Dermis microvascular lymphatic vessel endothelial cell (primary cell): ENCODE results near the gene RNF32. TPM values are rescaled to one million over a fixed set of nuclear protein-coding genes. Genes with fewer than 3 reads are reported as not detected.
"Not testable (repeated sequence)": the region's sequence is repeated elsewhere in the genome, so short reads cannot be mapped to it uniquely, and the experiment has no call there.

Source experiments
- DNase-seq, 2 donors: peaks; one replicate each; pipeline versions ENCODE4 v3.0.0 to v3.0.0-alpha.2; 2010; ENCODE audit warnings: low read depth in 2 of 2
- total RNA-seq: library from RNA; depleted of rRNA; stranded (reverse); fragments of >200 nt; gene quantifications from 2 replicates; pipeline ENCODE4 v1.2.1, GENCODE V29; 2014

The RNF32 gene
- total RNA-seq, 1 donor from 2014 or later, result 0.26 TPM

DNA sequence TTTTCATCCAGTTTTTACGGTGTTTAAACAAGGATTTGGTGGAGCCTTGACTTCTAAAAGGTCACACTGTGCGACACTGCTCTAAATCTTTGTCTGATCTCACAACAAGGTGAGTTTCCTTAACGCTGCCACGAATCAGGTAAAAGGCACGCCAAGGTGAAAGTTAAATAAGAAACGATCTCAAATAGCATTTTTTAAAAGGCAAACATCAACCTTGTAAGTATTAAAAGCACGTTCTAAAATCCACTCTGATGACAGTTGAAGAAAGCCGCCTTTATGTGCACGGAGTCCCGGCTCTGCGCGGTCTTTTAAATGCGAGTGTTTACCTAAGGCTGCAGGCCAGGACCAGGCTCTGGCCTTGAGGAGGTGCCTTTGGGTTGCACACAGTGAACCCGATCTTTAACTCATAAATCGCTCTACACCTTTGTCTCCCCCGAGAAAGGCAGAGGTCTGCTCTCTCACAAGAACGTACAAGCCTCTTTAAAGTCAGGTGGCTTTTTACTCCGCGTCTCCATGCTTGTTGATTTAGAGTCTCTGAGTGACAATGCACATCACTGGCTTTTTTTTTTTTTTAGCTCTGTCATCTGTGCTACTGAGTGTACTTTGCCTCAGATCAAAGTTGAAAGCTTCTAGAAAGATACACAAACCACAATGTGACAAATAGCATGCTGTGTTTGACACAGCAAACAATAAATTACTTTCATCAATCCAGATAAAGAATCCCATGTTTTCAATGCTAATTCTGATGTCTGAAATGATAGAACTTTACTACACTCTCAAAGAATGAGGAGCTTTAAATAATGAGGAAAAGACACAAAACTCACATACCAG, 25.9 kb upstream of the RNF32 start:
- no peak for DNase-seq

DNA sequence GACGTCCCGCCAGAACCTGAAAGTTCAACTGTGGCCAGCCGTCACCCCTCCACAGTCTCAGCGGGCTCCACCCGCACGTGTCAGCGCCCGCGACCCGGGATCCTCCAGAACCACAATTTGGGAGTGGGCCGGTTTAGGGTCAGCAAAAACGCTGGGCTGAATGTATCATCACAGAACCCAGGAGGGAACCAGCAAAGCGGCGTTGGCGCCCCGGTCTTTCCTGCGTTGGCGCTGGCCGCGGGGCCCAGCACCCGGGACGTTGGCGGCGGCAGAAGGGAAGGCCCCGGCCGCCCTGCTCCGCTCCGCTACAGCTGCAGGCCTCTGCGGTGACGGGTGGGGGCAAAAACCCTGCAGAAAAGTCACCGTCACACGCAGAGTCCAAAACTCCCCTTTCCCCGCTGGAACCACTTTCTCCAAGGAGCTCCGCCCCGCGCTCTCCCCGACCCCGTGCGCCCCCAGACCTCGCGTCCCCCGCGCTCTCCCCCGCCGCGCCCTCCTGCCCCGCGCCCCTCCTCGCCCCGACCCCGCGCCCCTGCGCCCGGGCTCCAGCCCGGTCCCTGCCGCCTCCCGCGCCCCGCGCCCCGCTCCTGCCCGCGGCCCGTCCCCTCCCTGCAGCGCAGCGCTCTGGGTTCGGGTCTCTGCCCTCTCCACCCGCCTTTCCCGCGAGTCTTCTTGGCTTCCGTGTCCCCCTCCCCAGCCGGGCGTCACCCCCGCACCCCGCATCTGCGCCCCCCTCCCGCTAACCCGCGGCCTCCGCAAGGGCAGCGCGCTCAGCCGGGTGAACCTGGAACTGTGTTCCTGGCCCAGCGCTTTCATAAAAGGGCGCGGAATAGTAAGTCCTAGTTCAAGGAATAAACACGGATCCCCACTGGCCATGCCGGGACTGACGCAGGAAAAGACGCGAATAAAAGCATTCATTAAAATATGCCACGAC, 24.0 kb upstream of the RNF32 start:
- peak in 1 of 2 donors; percentile 21 for DNase-seq

DNA sequence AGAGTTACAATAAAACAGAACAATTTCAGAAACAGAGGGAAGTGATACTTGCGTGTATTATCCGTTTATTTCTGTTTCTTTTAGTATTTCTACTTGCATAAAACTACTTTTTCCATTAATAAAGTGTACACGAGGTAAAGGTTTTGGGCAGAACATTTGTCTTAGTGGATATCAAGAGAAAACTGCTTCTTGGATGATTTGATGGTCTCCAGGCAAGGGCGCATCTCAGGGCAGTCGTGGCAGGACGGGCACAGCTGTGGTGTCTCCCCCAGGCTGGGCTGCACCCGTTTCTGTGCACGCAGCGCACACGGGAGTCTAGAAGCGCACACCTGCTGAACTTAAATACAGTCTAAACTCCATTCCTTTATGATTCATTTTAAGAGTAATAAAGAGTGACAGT, 23.4 kb upstream of the RNF32 start:
- no peak for DNase-seq

DNA sequence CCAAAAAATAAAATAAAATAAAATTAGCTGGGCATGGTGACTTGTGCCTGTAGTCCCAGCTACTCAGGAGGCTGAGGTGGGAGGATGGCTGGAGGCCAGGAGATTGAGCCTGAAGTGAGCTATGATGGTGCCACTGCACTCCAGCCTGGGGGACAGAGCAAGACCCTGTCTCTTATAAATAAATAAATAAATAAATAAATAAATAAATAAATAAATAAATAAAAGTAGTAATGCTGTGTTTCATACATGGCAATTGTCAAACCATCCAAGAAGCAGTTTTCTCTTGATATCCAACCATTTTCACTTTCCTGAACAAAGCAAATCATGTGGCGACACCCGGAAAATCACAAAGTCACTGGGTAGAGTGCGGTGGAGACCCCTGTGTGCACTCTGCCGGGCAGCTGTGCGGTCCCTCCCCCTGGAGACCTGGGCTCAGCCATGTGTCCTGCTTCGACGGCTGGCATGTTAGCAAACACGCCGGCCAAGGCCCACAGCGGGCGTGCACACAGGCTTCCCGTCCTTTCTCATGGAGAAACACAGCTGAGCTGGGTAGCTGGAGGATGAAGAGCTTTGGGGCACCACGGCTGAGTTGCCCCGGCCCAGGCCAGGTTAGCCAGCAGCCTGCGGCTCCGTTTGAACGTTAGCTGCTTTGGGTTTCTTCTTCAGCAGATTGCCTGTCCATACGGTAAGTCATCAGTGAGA, 22.3 kb upstream of the RNF32 start:
- no peak for DNase-seq

DNA sequence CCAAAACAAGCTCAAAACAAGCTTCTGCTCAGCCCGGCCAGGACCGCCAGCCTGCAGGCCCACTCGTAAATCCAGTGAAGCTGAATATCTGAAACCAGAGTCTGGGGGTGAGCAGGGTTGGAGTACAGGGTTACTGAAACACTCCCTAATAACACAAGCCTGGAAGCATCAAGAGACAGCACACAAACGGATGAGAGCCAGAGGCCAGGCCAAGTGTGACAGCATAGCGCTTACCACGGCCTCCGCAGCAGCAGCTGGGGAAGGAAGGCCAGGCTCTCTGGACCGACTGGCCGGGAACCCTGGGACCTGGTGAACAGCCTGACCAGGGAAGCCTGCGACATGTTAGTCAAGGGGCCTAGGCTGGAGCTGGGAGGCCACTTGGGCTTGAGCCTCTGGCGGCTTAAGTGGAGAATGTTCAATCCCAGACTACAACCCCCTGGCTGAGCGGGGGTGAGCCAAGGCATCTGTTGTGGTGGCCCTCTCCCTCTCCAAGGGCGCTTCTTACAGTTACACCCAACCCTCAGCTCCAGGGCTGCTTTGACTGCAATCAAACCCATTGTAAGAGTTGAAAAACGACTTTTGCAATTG, 21.7 kb upstream of the RNF32 start:
- no peak for DNase-seq

DNA sequence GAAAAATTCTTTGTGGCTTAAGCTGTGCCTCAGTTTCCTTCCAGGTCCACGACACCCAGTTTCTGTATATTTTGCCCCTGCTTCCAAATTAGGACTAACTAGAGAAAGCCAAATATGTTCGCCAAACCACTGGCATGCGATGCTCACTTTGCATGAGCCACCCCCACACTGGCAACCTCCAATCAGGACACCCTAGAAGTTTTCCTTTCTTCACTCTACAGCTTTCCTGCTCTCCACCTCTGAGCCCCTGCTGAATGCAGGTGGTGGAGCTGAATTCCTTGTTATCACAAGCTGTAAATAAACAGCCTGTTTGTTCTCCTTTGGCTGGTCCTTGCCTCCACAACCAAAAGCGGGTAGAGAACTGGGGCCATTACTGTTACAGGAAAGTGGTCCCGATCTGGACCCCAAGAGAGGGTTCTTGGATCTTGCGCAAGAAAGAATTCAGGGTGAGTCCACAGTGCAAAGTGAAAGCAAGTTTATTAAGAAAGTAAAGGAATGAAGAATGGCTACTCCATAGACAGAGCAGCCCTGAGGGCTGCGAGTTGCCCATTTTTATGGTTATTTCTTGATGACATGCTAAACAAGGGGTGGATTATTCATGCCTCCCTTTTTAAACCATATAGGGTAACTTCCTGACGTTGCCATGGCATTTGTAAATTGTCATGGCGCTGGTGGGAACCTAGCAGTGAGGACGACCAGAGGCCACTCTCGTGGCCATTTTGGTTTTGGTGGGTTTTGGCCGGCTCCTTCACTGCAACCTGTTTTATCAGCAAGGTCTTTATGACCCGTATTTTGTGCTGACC, 20.9 kb upstream of the RNF32 start:
- not testable (repeated sequence) for DNase-seq

DNA sequence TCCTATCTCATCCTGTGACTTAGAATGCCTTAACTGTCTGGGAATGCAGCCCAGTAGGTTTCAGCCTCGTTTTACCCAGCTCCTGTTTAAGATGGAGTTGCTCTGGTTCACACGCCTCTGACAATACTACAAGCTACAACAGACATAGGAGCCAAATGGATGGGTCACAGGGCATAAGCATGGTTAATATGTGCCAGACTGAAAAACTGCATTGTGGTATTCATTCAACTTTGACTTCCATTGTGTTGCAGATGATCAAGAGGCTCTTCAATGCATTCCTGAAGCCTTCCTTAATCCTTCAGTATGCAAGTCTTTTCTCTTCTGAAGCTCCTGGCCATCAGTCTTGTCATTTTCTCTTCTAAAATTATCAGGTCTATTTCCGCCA, 20.3 kb upstream of the RNF32 start:
- no peak for DNase-seq

DNA sequence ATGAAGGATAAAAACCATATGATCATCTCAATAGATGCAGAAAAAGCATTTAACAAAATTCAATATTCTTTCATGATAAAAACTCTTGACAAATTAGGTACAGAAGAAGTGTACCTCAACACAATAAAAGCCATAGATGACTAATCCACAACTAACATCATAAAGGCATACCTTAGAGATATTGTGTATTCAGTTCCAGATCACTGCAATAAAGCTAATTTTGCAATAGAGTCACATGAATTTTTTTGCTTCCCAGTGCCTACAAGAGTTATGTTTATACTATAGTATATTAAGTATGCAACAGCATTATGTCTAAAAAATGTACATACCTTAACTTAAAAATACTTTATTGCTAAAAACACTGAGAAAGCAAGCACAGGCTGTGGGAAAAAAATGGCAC, 18.9 kb upstream of the RNF32 start:
- DNase-seq, result no peak

DNA sequence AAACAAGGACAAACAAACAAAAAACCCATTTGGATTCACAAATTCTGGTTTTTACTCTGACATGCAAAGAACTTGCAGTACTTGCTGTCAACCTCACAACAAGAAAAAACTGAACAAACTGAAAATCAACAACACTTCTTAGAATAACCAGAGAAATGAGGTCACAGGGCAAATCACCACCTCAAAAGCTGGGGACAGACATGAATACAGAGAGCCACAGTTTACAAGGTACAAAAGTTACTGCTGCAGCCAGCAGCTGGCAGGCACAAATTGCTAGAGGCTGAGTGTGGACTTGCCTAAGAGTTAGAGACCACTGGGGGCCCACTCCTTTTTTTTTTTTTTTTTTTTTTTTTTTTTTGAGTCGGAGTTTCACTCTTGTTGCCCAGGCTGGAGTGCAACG, 15.0 kb upstream of the RNF32 start:
- no peak for DNase-seq

DNA sequence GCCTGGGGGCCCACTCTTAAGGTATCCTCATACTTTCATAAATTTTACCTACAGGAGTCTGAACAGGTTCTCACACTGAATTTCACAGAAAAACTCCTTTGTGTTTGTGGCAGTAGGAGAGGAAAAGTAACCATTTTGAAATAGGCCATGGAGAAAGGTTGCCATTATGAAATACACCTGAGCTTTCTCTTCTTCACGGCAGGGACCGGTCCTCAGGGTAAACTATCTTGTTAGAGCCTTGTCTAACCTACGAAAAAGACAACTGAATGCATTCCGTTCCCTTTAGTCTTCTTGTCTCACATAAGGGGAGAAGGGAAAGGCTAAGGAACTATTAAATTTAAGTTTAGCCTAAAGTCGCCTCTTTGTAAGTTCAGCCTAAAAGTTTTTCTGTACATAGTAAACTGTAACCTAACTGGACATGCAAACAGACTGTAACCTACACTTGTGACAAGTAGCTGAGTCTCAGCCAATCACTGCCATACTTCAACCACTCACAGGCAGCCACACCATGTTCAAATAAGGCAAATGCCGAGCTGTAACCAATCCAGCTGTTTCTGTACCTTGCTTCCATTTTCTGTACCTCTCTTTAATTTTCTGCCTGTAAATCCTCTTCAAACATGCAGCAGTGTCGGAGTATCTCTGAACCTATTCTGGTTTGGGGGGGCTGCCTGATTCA, 14.2 kb upstream of the RNF32 start:
- no peak for DNase-seq

DNA sequence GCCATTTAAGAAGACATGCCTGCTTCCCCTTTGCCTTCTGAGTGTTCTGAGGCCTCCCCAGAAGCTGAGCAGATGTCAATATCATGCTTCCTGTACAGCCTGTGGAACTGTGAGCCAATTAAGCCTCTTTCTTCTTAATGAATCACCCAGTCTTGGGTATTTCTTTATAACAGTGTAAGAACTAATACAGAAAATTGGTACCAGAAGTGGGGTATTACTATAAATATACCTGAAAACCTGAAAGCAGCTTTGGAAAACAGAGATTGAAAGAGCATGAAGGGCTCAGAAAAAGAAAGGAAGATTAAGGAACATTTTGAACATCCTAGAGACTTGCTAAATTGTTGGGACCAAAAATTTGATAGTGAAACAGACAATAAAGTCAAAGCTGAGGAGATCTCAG, 12.0 kb upstream of the RNF32 start:
- no peak for DNase-seq

DNA sequence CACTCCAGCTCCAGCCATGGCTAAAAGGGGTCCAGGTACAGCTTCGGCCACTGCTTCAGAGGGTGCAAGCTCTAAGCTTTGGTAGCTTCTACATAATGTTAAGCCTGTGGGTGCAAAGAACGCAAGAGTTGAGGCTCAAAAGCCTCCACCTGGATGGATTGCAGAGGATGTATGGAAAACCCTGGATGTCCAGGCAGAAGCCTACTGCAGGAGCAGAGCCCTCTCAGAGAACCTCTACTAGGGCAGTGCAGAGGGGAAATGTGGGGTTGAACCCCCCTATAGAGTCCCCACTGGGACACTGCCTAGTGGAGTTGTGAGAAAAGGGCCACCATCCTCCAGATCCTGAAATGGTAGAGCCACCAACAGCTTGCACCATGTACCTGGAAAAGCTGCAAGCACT, 10.7 kb upstream of the RNF32 start:
- DNase-seq, result no peak

DNA sequence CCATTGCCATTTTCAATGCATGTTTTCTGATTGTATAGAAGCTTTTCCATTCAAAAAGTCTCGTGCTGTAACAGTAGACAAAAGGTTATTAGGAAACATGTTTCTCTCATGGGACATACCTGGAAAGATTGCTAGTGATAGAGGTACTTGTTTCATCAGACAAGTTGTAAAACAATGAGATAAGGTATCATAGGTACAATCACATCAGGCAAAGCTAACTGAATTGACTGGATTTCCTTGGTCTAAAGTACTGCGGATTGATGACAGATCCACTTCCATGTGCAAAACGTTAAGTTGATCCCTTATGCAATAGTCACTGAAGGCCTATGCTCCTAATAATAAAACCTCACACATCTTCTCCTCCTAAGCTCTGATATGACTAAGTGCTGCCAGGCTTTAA, 6.5 kb upstream of the RNF32 start:
- no peak for DNase-seq

DNA sequence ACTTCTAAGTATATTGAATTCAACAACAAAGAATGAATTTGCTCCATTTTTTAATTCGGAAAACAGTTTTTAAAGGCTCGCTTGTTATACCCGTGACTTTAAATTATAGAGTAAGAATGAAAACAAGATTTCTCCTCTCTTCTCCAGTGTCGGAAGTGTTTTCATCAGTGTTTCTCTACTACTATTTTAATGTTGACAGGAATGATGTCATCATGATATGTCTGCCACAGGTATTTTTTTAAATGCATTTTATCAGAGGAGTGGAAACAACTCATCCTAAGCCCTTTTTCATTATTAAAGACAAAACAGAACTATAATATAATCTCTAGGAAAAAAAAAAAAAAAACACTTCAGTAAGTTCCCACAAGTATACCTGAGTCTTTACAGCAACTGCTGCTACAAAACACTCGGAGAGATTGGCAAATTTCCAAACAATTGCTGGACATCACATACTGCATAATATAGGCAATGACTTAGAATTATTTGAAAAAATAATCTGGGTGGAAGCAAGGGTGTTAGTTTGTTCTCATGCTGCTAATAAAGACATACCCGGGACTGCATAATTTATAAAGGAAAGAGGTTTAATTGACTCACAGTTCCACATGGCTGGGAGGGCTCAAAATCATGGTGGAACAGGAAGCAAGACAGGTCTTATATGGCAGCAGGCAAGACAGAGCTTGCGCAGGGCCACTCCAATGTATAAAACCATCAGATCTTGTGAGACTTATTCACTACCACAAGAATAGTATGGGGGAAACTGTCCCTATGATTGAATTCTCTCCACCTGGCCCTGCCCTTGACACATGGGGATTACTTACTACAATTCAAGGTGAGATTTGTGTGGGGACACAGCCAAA, 4.8 kb upstream of the RNF32 start:
- no peak for DNase-seq

DNA sequence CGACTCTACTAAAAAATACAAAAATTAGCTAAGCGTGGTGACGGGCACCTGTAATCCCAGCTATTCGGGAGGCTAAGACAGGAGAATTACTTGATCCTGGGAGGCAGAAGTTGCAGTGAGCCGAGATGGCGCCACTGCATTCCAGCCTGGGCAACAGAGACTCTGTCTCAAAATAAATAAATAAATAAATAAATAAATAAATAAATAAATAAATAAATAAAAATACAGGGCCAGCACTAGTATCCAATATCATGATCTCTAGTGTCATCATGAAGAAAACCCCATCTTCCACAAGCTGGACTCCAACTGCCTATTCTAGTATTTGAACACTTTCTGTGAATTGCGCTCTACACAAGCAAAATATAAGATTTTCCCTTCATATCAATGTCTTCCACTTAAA, 3.5 kb upstream of the RNF32 start:
- DNase-seq, result not testable (repeated sequence)

DNA sequence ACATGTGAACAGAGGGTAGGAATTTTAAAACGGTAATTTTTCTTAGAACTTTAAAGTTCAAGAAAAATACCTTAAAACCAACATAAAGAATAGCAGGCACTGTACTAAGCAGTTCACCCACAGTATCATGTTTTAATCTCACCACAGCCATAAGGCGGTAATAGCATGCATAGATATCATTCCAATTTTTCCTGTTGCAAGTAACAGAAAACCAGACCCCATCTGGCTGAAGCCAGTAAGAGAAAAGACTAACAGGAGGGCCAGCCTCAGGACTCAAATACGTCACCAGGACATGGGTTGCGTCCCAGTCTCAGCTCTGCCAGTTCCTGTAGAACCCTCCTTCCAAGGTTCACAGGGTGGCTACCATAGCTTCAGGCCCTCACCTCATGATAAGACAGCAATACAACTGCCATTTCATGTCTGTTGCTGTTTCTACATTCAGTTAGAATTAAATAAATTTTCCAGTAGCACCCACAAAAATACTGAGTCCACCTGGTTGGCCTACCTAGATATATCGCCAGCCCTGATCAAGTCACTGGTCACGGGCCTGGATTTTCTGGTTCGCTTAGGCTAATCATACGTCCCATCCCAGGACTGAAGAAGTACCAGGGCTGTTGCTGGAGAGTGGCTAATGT, 2.0 kb upstream of the RNF32 start:
- DNase-seq, result no peak

DNA sequence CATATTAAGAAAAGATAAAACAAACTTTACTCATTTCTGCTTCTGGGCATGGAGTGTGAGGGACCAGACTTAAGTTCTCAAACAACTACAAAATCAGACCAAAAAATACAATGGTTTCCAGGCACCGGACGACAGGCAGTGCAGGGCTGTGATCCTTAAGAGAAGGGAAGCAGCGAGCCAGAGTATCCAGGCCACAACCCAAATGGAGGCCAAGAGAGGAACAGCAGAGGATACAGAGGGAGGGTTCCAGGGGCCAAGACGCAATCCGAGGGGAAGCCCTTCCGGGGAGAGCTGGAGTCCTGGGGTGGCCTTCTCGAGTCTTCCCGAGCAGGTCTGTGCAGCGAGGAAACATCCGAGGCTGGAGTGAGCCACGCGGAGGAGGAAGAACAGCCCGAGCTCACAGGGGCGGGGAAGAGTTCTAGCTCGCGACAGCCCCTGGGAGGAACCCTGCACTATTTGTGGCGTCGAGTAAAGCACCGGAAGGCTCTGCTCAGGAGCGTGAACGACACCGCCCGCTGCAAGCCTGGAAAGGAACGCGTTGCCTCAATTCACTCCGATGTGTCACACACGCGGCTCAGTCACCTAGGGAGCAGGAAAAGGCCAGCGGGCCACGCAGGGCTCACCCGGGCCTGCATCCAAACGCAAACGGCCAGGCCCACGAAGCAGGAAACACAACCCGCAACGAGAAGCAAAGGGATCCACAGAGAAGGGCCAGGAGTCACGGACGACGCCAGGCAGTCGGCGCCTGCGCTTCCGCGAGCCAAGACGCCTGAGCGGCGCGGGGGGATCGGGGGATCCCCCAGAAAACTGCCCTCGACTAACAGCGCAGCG, 933 bp upstream of the RNF32 start:
- no peak for DNase-seq

DNA sequence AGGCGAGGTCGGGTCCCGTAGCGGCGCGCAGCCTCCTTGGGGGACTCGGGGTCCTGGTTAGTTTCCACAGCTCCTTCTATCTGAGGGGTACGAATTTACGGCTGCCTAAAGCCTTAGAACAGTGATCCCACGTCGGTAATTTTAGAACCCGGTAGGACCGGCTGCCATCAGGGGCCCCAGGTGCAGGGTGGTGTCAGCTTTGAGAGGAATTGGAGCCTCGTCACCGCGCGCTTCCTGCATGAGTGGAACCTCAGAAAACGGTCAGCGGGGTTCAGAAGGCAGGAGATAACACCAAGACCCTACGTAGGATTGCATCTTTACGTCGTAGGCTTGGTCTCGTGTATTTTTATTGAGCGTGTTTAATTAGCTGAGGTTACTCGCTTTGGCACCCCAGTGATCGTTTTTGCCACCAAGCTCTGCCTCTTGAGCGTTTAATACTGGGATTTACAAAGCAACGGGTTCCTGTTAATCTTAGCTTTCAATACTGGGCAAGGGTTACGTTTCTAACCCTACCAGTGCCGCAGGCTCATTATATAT, 443 bp downstream of the RNF32 start:
- DNase-seq, result peak in 1 of 2 donors; percentile 37
